IPS-18c (cell line): ENCODE data around the gene NR3C1.

Experiments used
- H3K4me3 ChIP-seq: 2 replicates; pipeline ENCODE4 v1.7.0; 2013; ENCODE audit warnings: low read depth, mild to moderate bottlenecking, low read length, moderate library complexity; ENCODE audit not compliant: insufficient read depth
- H3K9me3 ChIP-seq: one replicate; pipeline ENCODE4 v1.6.1; 2013; ENCODE audit warnings: mild to moderate bottlenecking, low read length, moderate library complexity; ENCODE audit not compliant: control insufficient read depth, insufficient read depth

NR3C1 gene

DNA sequence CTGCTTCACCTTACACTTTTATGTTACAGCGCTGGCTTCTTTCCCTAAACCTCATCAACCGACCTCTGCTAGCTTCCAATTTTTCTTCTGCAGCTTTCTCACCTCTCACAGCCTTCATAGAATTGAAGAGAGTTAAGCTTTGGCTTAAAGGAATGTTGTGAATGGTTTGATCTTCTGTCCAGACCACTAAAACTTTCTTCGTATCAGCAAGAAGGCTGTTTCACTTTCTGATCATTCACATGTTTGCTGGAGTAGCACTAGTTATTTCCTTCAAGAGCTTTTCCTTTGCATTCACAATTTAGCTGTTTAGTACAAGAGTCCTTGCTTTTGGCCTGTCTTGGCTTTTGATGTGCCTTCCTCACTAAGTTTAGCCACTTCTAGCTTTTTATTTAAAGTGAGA is 49.5 kb downstream of the NR3C1 start:
- H3K4me3 ChIP-seq: no peak overlapping the region
- no peaks in the 10 kb centered on the region for H3K9me3 ChIP-seq

DNA sequence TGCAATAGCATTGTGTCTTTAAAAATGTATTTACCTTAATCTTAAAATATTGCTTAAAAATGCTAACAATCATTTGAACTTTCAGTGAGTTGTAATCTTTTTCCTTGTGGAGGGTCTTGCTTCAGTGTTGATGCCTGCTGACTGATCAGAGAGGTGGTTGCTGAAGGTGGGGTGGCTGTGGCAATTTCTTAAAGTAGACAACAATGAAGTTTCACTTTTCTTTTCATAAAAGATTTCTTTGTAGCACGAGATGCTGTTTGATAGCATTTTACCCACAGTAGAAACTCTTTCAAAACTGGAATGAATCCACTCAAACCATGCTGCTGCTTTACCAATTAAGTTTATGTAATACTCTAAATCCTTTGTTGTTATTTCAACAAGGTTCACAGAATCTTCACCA is 50.8 kb downstream of the NR3C1 start:
- Histone ChIP-seq H3K9me3 (no peaks in the 10 kb centered on the region), H3K4me3 (no peak overlapping the region)

DNA sequence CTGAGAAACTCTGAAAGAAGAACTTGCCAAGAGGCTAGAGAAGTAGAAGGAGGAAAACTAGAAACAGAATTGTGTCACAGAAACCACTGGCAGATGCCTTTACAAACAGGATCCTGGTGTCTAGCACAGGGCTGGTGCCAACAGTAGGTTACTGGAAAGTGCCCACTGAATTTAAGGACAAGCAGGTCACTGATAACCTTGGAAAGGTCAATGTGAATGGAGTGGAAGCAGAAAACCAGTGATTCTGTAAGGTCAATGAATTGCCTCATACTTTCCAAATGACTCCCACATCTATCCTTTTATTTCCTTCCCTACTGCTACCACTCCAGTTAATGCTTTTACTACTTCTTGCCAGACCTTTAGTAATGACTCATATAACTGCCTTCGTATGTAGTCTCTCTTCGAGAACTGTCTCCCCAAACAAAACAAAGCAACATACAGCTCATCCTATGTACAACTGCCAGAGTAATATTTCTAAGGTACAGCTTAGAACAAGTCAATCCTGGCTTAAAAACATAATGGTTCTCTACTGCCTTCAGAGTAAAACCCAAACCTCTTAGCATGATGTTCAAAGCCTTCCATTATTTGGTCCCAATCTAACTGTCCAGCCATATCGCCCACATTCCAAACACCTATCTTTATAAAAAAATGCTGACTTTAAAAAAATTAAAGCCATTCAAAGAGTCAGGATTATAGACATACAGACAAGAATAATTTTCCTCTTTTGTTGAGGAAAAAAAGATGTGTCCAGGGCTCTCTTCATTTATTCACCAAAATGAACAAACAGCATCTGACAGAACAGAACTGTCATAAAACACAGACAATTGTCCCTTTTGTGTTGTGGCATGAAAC is 52.5 kb downstream of the NR3C1 start:
- Histone ChIP-seq H3K4me3 (no peak overlapping the region), H3K9me3 (no peaks in the 10 kb centered on the region)

DNA sequence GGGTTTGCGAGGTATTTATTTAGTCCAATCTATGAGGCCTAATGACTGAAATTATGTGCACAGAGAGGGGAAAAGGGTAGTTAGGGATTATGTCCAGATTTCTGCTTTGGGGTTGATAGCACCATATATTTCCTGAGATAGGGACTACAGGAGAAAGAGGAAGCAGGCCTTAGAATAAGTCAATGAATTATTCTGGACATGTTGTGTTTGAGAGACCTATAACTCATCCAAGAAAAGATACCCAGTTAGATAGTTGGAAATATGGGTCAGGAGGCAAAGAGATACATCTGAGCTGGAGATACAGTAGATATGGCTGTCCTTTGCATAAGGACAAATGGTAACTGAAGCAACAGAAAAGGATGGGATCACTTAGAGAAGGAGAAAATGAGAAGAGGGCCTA is 53.1 kb downstream of the NR3C1 start:
- no peaks in the 10 kb centered on the region for H3K9me3 ChIP-seq
- H3K4me3 ChIP-seq: no peak overlapping the region

DNA sequence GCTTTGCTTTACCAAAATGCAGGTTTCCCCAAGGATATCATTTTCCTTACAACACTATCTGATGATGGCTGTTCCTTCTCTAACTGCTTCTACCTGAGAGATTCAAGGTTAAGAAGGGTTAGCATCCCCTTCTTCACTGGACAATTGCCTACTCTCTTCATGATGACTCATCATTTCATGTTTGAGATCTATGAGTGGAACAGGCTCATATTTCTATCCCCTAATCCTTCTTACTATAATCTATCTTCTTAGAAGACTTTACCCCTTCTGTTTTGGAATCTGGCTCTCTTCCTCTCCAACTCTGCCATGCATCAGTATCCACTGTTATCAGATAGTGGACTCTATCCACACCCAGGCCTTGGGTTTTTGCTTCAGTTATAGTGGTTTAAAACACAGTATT is 54.3 kb downstream of the NR3C1 start:
- Histone ChIP-seq H3K9me3 (no peaks in the 10 kb centered on the region), H3K4me3 (no peak overlapping the region)

GRCh38 chr5:143347698-143348344 is 55.7 kb downstream of the NR3C1 start:
- Histone ChIP-seq H3K4me3 (no peak overlapping the region), H3K9me3 (no peaks in the 10 kb centered on the region)

GRCh38 chr5:143347046-143347445 is 56.4 kb downstream of the NR3C1 start:
- H3K4me3 ChIP-seq: no peak overlapping the region
- no peaks in the 10 kb centered on the region for H3K9me3 ChIP-seq

DNA sequence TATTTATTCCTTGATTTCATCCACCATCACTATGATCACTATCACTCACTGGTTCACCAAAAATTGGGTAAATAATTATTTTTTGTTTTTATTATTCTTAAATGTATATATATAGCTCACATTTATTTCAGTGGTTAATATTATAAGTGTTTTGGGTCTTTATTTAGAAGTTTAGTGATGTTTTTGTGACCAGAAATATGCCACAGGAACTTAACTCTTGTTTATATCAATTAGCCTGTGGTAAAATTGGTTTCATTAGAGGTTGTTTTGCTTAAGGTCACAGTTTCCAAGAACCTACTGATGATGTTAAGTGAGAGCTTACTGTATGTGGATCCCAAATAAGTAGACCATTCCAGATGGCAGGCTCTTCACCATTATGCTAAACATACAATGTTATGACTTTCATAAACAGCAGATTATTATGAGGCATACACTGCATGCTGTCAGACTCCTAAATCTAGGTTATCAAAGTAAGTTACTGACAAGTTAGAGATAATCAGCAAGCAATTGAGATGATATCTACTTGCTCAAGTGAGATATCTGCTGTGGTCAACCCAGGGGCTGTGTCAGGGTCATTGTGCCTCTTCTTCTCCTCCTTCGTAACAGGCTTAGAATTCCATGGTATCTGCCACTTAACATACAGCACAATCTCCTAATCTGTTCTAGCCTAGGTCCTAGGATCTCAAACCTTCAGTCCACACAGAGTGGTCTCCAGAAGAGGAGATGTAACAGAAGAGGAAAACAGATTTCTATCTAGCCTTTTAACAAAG is 57.6 kb downstream of the NR3C1 start:
- H3K9me3 ChIP-seq: no peaks in the 10 kb centered on the region
- no peak overlapping the region for H3K4me3 ChIP-seq

- H3K9me3 ChIP-seq: no peaks in the 10 kb centered on the region
- H3K4me3 ChIP-seq: no peak overlapping the region
Observed at GRCh38 chr5:143343042-143343441, 60.4 kb downstream of the NR3C1 start.

GRCh38 chr5:143342607-143343006 is 60.9 kb downstream of the NR3C1 start:
- Histone ChIP-seq H3K4me3 (no peak overlapping the region), H3K9me3 (no peaks in the 10 kb centered on the region)

- no peaks in the 10 kb centered on the region for H3K9me3 ChIP-seq
- no peak overlapping the region for H3K4me3 ChIP-seq
Observed at GRCh38 chr5:143341807-143342570, 61.5 kb downstream of the NR3C1 start.

GRCh38 chr5:143340891-143341685 is 62.4 kb downstream of the NR3C1 start:
- H3K9me3 ChIP-seq: no peaks in the 10 kb centered on the region
- no peak overlapping the region for H3K4me3 ChIP-seq

DNA sequence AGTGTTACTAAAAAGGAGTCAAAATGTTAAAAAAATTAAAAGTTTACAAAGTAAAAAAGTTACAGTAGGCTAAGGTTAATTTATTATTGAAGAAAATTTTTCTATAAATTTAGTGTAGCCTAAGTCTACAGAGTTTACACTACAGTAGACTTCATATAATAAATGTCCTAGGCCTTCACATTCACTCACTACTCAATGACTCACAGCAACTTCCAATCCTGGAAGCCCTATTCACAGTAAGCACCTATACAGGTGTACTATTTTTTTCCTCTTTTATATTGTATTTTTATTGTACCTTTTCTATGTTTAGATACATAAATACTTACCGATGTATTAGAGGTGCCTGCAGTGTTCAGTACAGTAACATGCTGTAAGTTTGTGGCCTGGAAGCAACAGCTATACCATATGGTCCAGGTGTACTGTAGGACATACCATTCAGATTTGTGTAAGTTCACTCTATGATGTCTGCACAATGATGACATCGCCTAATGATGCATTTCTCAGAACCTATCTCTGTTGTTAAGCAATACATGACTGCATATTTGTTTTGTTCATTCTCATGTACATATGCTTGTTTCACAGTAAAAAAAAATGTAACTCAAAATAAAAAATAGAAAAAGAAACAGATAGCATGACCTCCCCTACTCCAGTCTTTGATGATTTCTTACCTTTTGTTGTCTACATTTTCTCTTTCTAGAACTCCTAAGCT is 64.7 kb downstream of the NR3C1 start:
- no peak overlapping the region for H3K4me3 ChIP-seq
- no peaks in the 10 kb centered on the region for H3K9me3 ChIP-seq

DNA sequence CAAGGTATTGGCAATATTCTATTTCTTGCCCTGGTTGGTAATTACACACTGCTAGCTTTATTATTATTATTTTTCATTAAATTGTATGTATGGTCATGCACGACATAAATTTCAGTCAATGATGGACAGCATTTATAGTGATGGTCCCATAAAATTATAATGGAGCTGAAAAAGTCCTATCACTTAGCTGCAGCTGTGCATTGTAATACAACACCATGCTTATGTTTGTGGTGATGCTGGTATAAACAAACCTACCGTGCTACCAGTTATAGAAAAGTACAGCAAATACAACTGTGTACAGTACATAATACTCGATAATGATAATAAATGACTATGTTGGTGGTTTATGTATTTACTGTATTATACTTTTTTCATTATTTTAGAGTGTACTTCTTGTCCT is 65.5 kb downstream of the NR3C1 start:
- no peak overlapping the region for H3K4me3 ChIP-seq

GRCh38 chr5:143336485-143336884 is 67.0 kb downstream of the NR3C1 start:
- no peak overlapping the region for H3K4me3 ChIP-seq
- H3K9me3 ChIP-seq: no peaks in the 10 kb centered on the region

More for the DNA sequence above, 65.5 kb downstream of the NR3C1 start:
- no peaks in the 10 kb centered on the region for H3K9me3 ChIP-seq

- no peak overlapping the region for H3K4me3 ChIP-seq
- H3K9me3 ChIP-seq: no peaks in the 10 kb centered on the region
Observed at GRCh38 chr5:143334903-143335302, 68.6 kb downstream of the NR3C1 start.
